Kidney epithelial cell (primary cell): Measurements from ENCODE around the gene DIAPH1. TPM values are rescaled to one million over a fixed set of nuclear protein-coding genes. Genes with fewer than 3 reads are reported as not detected.

Experiments
- DNase-seq: peaks from one replicate; pipeline ENCODE4 v3.0.0-alpha.2; 2010; ENCODE audit warnings: low read depth
- H3K27me3 ChIP-seq: 2 replicates; pipeline ENCODE4 v1.6.0; 2011; ENCODE audit warnings: low read length; ENCODE audit not compliant: control insufficient read depth, insufficient read depth
- H3K36me3 ChIP-seq: 2 replicates; pipeline ENCODE4 v1.5.1; 2011; ENCODE audit warnings: low read length; ENCODE audit not compliant: control insufficient read depth, insufficient read depth
- H3K4me3 ChIP-seq: 2 replicates; pipeline ENCODE4 v1.5.1; 2011; ENCODE audit warnings: low read depth, mild to moderate bottlenecking, control low read depth, low read length
- total RNA-seq: library from RNA; depleted of rRNA; stranded (reverse); fragments of >200 nt; gene quantifications from 2 replicates; pipeline ENCODE4 v1.2.3, GENCODE V29; 2015
- TF ChIP-seq, protein P1 (sequence below): IDR thresholded peaks from 2 replicates; pipeline ENCODE4 v1.5.1; 2011; ENCODE audit warnings: mild to moderate bottlenecking, moderate library complexity, low read length, control low read depth, inconsistent platforms; ENCODE audit not compliant: insufficient read depth, poor library complexity, severe bottlenecking

The DIAPH1 gene
- total RNA-seq, 1 donor from 2014 or later, result 103 TPM

DNA sequence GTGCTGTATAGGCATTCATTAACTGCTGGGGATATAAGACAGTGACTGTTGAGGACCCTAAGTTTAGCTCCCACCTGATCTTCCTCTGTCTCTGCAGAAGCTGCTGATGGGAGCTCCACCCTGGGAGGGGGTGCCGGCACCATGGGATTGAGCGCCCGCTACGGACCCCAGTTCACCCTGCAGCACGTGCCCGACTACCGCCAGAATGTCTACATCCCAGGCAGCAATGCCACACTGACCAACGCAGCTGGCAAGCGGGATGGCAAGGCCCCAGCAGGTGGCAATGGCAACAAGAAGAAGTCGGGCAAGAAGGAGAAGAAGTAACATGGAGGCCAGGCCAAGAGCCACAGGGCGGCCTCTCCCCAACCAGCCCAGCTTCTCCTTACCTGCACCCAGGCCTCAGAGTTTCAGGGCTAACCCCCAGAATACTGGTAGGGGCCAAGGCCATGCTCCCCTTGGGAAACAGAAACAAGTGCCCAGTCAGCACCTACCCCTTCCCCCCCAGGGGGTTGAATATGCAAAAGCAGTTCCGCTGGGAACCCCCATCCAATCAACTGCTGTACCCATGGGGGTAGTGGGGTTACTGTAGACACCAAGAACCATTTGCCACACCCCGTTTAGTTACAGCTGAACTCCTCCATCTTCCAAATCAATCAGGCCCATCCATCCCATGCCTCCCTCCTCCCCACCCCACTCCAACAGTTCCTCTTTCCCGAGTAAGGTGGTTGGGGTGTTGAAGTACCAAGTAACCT lies 107.8 kb downstream of the DIAPH1 start:
- no peak overlapping the region for H3K4me3 ChIP-seq
- DNase-seq, result no peak
- H3K27me3 ChIP-seq, result no peaks in the 10 kb centered on the region
- TF ChIP-seq, protein P1, sequence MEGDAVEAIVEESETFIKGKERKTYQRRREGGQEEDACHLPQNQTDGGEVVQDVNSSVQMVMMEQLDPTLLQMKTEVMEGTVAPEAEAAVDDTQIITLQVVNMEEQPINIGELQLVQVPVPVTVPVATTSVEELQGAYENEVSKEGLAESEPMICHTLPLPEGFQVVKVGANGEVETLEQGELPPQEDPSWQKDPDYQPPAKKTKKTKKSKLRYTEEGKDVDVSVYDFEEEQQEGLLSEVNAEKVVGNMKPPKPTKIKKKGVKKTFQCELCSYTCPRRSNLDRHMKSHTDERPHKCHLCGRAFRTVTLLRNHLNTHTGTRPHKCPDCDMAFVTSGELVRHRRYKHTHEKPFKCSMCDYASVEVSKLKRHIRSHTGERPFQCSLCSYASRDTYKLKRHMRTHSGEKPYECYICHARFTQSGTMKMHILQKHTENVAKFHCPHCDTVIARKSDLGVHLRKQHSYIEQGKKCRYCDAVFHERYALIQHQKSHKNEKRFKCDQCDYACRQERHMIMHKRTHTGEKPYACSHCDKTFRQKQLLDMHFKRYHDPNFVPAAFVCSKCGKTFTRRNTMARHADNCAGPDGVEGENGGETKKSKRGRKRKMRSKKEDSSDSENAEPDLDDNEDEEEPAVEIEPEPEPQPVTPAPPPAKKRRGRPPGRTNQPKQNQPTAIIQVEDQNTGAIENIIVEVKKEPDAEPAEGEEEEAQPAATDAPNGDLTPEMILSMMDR, result no peak
- H3K36me3 ChIP-seq, result peaks cover 3% of the 10 kb centered on the region

DNA sequence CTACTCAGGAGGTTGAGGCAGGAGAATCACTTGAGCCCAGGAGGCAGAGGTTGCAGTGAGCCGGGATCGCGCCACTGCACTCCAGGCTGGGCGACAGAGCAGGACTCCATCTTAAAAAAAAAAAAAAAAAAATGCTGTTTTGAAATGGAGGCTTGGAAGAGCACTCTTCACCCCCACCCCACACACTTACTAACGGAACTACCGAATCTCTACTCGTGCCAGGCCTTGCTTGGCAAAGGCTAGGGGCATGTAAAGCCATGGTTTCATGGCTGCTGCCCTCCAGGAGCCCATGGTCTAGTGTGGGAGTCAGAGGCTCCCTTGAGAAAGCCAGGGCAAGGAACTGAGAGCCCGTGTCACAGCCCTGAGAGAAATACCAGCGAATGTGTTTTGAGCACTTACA lies 108.6 kb downstream of the DIAPH1 start:
- TF ChIP-seq, protein P1, result no peak
- Histone ChIP-seq H3K27me3 (no peaks in the 10 kb centered on the region), H3K4me3 (no peak overlapping the region), H3K36me3 (peaks cover 3% of the 10 kb centered on the region)
- no peak for DNase-seq

DNA sequence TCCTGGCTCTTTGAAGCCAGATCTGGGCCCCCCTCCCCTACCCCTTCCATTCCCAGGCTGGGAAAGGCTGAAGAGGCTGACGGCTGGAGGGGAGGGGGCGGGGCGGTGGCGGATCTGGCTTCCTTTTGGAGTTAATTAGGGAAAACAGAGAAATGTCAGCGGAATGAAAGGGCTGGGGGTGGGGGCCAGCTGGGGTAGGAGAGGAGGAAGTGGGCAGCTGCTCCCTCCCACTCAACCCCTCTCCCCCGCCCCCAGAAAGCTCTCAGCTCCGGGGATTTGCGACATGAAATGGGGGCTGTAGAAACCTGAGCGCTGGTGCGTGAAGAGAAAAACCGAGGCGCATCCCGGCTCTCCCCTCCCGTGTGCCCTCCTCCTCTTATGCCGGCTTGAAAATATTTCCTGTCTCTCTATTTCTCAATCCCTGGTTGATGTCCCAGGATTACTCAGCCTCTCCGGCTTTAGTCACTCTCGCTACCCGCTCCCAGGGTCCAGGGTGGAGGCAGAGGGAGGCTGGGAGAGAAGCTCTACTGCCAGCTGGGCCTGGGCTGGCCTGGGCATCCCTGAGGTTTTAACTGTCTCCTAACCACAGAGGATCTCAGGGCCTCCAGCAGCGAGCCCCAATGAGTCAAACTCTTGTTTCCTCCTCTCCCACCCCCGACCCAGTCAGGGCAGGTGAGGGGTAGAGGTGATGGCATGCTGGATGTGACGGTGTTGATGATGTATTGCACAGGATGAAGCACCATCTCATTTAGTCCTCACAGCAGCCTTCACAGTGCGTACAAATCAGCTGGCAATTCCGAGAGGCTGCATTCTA lies 109.8 kb downstream of the DIAPH1 start:
- peak; percentile 92 for DNase-seq
- TF ChIP-seq, protein P1, result no peak
- Histone ChIP-seq H3K4me3 (no peak overlapping the region), H3K36me3 (peaks cover 3% of the 10 kb centered on the region), H3K27me3 (no peaks in the 10 kb centered on the region)

DNA sequence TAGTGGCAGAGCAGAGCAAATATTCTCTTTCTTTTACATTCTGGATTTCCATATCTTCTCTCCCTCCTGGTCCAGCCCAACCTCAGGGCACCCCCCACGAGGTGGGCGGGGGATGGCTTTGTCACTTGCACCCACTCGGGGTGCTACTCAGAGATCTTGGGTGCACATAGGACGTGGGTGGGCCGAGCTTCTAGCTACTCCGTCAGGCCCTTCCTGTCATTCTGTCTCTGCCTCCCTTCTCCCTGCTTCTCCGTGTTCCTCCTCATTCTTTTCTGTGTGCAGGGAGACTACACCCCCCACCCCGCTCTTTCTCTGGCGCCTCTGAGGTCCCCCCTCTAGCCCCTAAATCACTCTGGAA lies 110.4 kb downstream of the DIAPH1 start:
- Histone ChIP-seq H3K27me3 (no peaks in the 10 kb centered on the region), H3K36me3 (peaks cover 3% of the 10 kb centered on the region), H3K4me3 (no peak overlapping the region)
- TF ChIP-seq, protein P1, result no peak
- DNase-seq, result no peak

DNA sequence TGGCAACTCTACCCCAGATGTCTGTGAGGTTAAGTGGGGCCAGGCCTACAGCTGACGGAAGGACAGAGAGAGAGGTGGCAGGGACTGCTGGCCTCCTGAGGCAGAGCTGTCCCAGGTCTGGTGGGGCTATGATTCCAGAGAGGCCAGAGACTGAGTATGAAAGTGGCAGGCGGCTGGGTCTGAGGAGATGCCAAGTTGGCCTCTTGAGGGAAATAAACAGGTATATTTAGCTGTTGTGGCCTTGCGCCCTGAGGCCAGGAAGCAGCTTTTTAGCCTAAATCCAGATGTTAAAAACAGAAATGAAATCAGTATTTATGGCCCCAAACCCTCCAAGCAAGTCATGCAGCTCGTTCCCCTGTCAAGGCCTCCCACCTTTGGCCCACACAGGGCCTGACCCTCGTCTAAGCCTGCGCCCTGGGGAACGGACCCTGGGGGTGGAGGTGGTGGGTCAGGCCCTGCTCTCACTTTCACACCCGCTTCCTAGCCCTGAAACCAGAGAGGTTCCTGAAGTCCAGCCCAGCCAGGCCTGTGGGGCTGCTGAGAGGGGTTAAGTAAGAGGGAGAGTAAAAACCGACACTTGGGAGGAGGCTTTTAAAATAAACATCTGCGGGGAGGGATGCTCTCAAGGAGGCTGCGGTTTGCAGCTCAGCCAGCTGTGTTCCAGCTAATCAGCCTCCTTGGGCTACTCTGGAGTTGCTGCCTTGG lies 111.3 kb downstream of the DIAPH1 start:
- no peak overlapping the region for H3K4me3 ChIP-seq
- no peak for DNase-seq
- H3K27me3 ChIP-seq, result no peaks in the 10 kb centered on the region
- TF ChIP-seq, protein P1, result no peak
- H3K36me3 ChIP-seq, result peaks cover 3% of the 10 kb centered on the region
